Activated T-helper 1 cell treated with anti-CD3 and anti-CD28 coated beads, Interleukin-12 subunit alpha, Interleukin-12 subunit beta, Interleukin-2, Interleukin-4 antibody, amounts not matched to agents 30 ng/mL and 10 ng/mL and 1 ng/mL, durations not matched to agents 14 hours and 24 hours and 36 hours (primary cell): Measurements from ENCODE around the gene ZNF281. TPM values are rescaled to one million over a fixed set of nuclear protein-coding genes. Genes with fewer than 3 reads are reported as not detected.

ENCODE experiments used
- DNase-seq: peaks from one replicate; pipeline ENCODE4 v3.0.0; 2021; ENCODE audit warnings: low spot score
- H3K27ac Mint-ChIP-seq: one replicate; pipeline ENCODE4 v1.8.0; 2021; ENCODE audit warnings: mild to moderate bottlenecking, mixed read lengths
- H3K27me3 Mint-ChIP-seq: one replicate; pipeline ENCODE4 v1.8.0; 2022; ENCODE audit warnings: mild to moderate bottlenecking, moderate library complexity, mixed read lengths; ENCODE audit not compliant: insufficient read depth
- H3K36me3 Mint-ChIP-seq: one replicate; pipeline ENCODE4 v1.8.0; 2021; ENCODE audit warnings: low read depth, mixed read lengths
- H3K4me1 Mint-ChIP-seq: one replicate; pipeline ENCODE4 v1.8.0; 2021; ENCODE audit warnings: low read depth, mixed read lengths
- H3K4me3 Mint-ChIP-seq: one replicate; pipeline ENCODE4 v1.8.0; 2021; ENCODE audit warnings: mild to moderate bottlenecking, moderate library complexity, mixed read lengths
- H3K9me3 Mint-ChIP-seq: one replicate; pipeline ENCODE4 v1.8.0; 2021; ENCODE audit warnings: mixed read lengths
- intact Hi-C: fragments of 100-400 bp; cut with micrococcal nuclease; formaldehyde crosslinking; loops from one replicate; pipeline ENCODE4 v1.15.1; 2024
- total RNA-seq: library from RNA; stranded (reverse); gene quantifications from 2 replicates; pipeline ENCODE4 v1.2.3, GENCODE V29; 2022

ZNF281 gene
- total RNA-seq, 1 donor from 2014 or later: 24.1 TPM

- Mint-ChIP-seq H3K36me3 (peaks cover 41% of the 10 kb centered on the region), H3K27ac (no peak overlapping the region), H3K4me3 (no peak overlapping the region), H3K9me3 (no peaks in the 10 kb centered on the region), H3K4me1 (peaks cover 23% of the 10 kb centered on the region), H3K27me3 (no peaks in the 10 kb centered on the region)
- intact Hi-C loops: no loop called here
- DNase-seq: no peak
Observed at GRCh38 chr1:200401263-200401662, 8.6 kb downstream of the ZNF281 start.

GRCh38 chr1:200400556-200400955, 9.3 kb downstream of the ZNF281 start:
- H3K36me3 Mint-ChIP-seq: peaks cover 34% of the 10 kb centered on the region
- DNase-seq: no peak
- no peak overlapping the region for H3K27ac Mint-ChIP-seq
- intact Hi-C loops: no loop called here
- H3K27me3 Mint-ChIP-seq: no peaks in the 10 kb centered on the region
- no peaks in the 10 kb centered on the region for H3K9me3 Mint-ChIP-seq
- no peak overlapping the region for H3K4me3 Mint-ChIP-seq
- H3K4me1 Mint-ChIP-seq: peaks cover 16% of the 10 kb centered on the region

GRCh38 chr1:200399860-200400259, 10.0 kb downstream of the ZNF281 start:
- H3K27ac Mint-ChIP-seq: no peak overlapping the region
- DNase-seq: no peak
- H3K27me3 Mint-ChIP-seq: no peaks in the 10 kb centered on the region
- no peaks in the 10 kb centered on the region for H3K9me3 Mint-ChIP-seq
- intact Hi-C loops: no loop called here
- H3K36me3 Mint-ChIP-seq: peaks cover 29% of the 10 kb centered on the region
- H3K4me1 Mint-ChIP-seq: peaks cover 9% of the 10 kb centered on the region
- H3K4me3 Mint-ChIP-seq: no peak overlapping the region

GRCh38 chr1:200398373-200398772, 11.5 kb downstream of the ZNF281 start:
- intact Hi-C loops: no loop called here
- no peak for DNase-seq
- Mint-ChIP-seq H3K4me3 (no peak overlapping the region), H3K9me3 (no peaks in the 10 kb centered on the region), H3K27ac (no peak overlapping the region), H3K27me3 (no peaks in the 10 kb centered on the region), H3K36me3 (peaks cover 24% of the 10 kb centered on the region), H3K4me1 (peaks cover 6% of the 10 kb centered on the region)

- intact Hi-C loops: no loop called here
- Mint-ChIP-seq H3K4me3 (no peak overlapping the region), H3K27me3 (no peaks in the 10 kb centered on the region), H3K36me3 (peaks cover 2% of the 10 kb centered on the region), H3K4me1 (no peaks in the 10 kb centered on the region), H3K9me3 (no peaks in the 10 kb centered on the region), H3K27ac (no peak overlapping the region)
- DNase-seq: no peak
Observed at GRCh38 chr1:200392625-200393185, 17.1 kb downstream of the ZNF281 start.

GRCh38 chr1:200391747-200392146, 18.1 kb downstream of the ZNF281 start:
- H3K9me3 Mint-ChIP-seq: no peaks in the 10 kb centered on the region
- intact Hi-C loops: no loop called here
- no peak overlapping the region for H3K4me3 Mint-ChIP-seq
- H3K36me3 Mint-ChIP-seq: no peaks in the 10 kb centered on the region
- no peak overlapping the region for H3K27ac Mint-ChIP-seq
- H3K27me3 Mint-ChIP-seq: no peaks in the 10 kb centered on the region
- H3K4me1 Mint-ChIP-seq: no peaks in the 10 kb centered on the region
- no peak for DNase-seq

- intact Hi-C loops: no loop called here
- Mint-ChIP-seq H3K36me3 (no peaks in the 10 kb centered on the region), H3K9me3 (no peaks in the 10 kb centered on the region), H3K4me3 (no peak overlapping the region), H3K27me3 (no peaks in the 10 kb centered on the region), H3K27ac (no peak overlapping the region), H3K4me1 (no peaks in the 10 kb centered on the region)
- DNase-seq: no peak
Observed at GRCh38 chr1:200388791-200389190, 21.0 kb downstream of the ZNF281 start.

- intact Hi-C loops: no loop called here
- H3K4me3 Mint-ChIP-seq: no peak overlapping the region
- no peak overlapping the region for H3K27ac Mint-ChIP-seq
- H3K27me3 Mint-ChIP-seq: no peaks in the 10 kb centered on the region
- DNase-seq: no peak
- no peaks in the 10 kb centered on the region for H3K4me1 Mint-ChIP-seq
- H3K9me3 Mint-ChIP-seq: no peaks in the 10 kb centered on the region
- no peaks in the 10 kb centered on the region for H3K36me3 Mint-ChIP-seq
Observed at GRCh38 chr1:200386416-200386815, 23.4 kb downstream of the ZNF281 start.

- H3K4me1 Mint-ChIP-seq: peaks cover 8% of the 10 kb centered on the region
- DNase-seq: no peak
- intact Hi-C loops: no loop called here
- no peaks in the 10 kb centered on the region for H3K9me3 Mint-ChIP-seq
- H3K27me3 Mint-ChIP-seq: no peaks in the 10 kb centered on the region
- no peaks in the 10 kb centered on the region for H3K36me3 Mint-ChIP-seq
- no peak overlapping the region for H3K4me3 Mint-ChIP-seq
- H3K27ac Mint-ChIP-seq: no peak overlapping the region
Observed at GRCh38 chr1:200384818-200385390, 24.9 kb downstream of the ZNF281 start.

- Mint-ChIP-seq H3K4me3 (no peak overlapping the region), H3K36me3 (peaks cover 3% of the 10 kb centered on the region), H3K27ac (no peak overlapping the region), H3K4me1 (peaks cover 24% of the 10 kb centered on the region), H3K27me3 (no peaks in the 10 kb centered on the region), H3K9me3 (peaks cover 4% of the 10 kb centered on the region)
- no peak for DNase-seq
- intact Hi-C loops: loop anchor here (2.0 kb wide), 2 partner anchors 27 to 63 kb away; no protein-coding TSS in a partner anchor
Observed at GRCh38 chr1:200381256-200381984, 28.4 kb downstream of the ZNF281 start.

- no peak overlapping the region for H3K4me3 Mint-ChIP-seq
- intact Hi-C loops: loop anchor here (2.0 kb wide), 2 partner anchors 28 to 64 kb away; no protein-coding TSS in a partner anchor
- peaks cover 3% of the 10 kb centered on the region for H3K36me3 Mint-ChIP-seq
- H3K27me3 Mint-ChIP-seq: no peaks in the 10 kb centered on the region
- H3K9me3 Mint-ChIP-seq: peaks cover 4% of the 10 kb centered on the region
- peaks cover 25% of the 10 kb centered on the region for H3K4me1 Mint-ChIP-seq
- DNase-seq: no peak
- no peak overlapping the region for H3K27ac Mint-ChIP-seq
Observed at GRCh38 chr1:200380589-200381021, 29.2 kb downstream of the ZNF281 start.

GRCh38 chr1:200379940-200380588, 29.8 kb downstream of the ZNF281 start:
- Mint-ChIP-seq H3K27me3 (no peaks in the 10 kb centered on the region), H3K9me3 (peaks cover 4% of the 10 kb centered on the region), H3K4me3 (no peak overlapping the region), H3K27ac (no peak overlapping the region), H3K36me3 (peaks cover 3% of the 10 kb centered on the region), H3K4me1 (peaks cover 25% of the 10 kb centered on the region)
- DNase-seq: no peak
- intact Hi-C loops: loop anchor here (2.0 kb wide), 2 partner anchors 29 to 65 kb away; no protein-coding TSS in a partner anchor

GRCh38 chr1:200379432-200379757, 30.4 kb downstream of the ZNF281 start:
- Mint-ChIP-seq H3K9me3 (peaks cover 4% of the 10 kb centered on the region), H3K36me3 (peaks cover 3% of the 10 kb centered on the region), H3K27me3 (no peaks in the 10 kb centered on the region), H3K4me3 (no peak overlapping the region), H3K4me1 (peaks cover 25% of the 10 kb centered on the region), H3K27ac (no peak overlapping the region)
- intact Hi-C loops: no loop called here
- DNase-seq: no peak
